ENCODE data around the gene DDX50.
"Not testable (repeated sequence)": the region's sequence is repeated elsewhere in the genome, so short reads cannot be mapped to it uniquely, and the experiment has no call there.

The DDX50 gene, protein sequence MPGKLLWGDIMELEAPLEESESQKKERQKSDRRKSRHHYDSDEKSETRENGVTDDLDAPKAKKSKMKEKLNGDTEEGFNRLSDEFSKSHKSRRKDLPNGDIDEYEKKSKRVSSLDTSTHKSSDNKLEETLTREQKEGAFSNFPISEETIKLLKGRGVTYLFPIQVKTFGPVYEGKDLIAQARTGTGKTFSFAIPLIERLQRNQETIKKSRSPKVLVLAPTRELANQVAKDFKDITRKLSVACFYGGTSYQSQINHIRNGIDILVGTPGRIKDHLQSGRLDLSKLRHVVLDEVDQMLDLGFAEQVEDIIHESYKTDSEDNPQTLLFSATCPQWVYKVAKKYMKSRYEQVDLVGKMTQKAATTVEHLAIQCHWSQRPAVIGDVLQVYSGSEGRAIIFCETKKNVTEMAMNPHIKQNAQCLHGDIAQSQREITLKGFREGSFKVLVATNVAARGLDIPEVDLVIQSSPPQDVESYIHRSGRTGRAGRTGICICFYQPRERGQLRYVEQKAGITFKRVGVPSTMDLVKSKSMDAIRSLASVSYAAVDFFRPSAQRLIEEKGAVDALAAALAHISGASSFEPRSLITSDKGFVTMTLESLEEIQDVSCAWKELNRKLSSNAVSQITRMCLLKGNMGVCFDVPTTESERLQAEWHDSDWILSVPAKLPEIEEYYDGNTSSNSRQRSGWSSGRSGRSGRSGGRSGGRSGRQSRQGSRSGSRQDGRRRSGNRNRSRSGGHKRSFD
- total RNA-seq = 62.5 to 109 (median 100) reads per million in 9 experiments

DNA sequence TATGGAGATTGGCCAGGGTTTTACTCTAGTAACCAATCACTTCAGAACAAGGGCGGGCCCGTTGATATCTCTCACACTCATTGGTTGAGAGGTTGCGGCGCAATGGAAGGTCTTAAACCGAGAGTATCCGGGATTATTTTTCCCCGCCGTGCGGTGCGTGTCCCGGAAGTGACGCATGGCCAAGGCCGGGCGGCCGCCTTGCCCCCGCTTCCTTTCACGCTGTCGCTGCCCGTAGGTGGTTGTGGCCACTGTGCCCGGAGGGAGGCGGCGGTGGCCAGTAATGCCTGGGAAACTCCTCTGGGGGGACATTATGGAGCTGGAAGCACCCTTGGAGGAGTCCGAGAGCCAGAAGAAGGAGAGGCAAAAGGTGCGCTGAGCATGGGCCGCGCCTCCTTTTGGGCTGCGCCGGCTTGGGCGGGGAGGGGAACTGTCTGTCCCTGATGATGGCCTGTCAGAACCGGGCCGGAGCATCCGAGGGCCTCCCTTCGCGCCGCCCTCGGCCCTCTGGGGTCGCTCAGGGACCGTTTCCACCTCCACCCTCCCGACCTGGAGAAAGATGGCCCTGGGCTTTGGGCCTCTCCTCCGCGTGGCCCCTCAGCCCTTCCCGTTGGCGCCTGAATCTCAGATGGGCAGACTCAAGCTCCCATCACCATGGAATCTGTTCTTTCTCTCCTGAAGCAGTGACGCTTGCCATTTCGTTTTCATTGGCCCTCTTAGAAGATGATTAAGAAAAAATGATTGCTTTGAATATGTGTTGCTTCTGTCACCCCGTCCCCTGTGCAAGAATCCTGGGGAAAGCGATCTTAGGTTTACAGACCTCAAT is at the start of gene DDX50:
TSS of gene DDX50 (plus strand) at position 211 of the 823 bp plus-strand sequence. CDS start at position 281, 70 bp downstream.
- Mint-ChIP-seq H3K27me3 (peaks cover 0 to 6% of the 10 kb centered on the region in 2 donors), H3K36me3 (ENCODE audit: insufficient read depth) (peaks cover 21% of the 10 kb centered on the region), H3K9me3 (no peaks in the 10 kb centered on the region), H3K4me3 (peak within 1 kb of the TSS; percentile 97 to 100), H3K27ac (peak within 1 kb of the TSS; percentile 100), H3K4me1 (ENCODE audit: low read depth in 2 of 2) (peaks cover 22 to 36% of the 10 kb centered on the region in 2 donors)
- DNase-seq (peak; percentile 92 to 94 (median 93)), ATAC-seq (replicated peaks) (peak; percentile 92)

DNA sequence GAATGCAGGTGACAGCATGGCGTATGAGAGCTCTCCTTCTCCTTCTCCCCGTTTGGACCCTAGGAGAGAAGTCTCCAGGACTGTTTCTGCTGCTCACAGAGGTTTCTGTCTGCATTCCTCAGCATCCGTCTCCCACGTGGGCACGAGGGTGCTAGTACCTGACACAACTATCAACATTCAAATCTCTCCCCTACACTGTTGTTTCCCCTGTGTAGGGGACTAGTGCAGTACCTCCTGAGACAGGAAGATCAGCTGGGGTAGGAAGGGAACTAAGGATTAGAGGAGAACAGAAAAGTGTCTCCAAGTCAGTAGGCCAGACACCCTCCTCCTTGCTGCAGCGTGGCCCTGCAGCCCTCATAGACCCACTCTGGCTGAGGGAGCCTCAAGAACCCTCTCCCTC is 44.8 kb upstream of the DDX50 start:
- H3K27ac Mint-ChIP-seq = no peak overlapping the region
- no peaks in the 10 kb centered on the region for H3K36me3 Mint-ChIP-seq (ENCODE audit: insufficient read depth)
- no peak for DNase-seq
- no peak overlapping the region for H3K4me3 Mint-ChIP-seq
- ATAC-seq (replicated peaks) = no peak
- H3K27me3 Mint-ChIP-seq = peaks cover 0 to 5% of the 10 kb centered on the region in 2 donors
- no peaks in the 10 kb centered on the region for H3K4me1 Mint-ChIP-seq (ENCODE audit: low read depth in 2 of 2)
- H3K9me3 Mint-ChIP-seq = peaks cover 3 to 5% of the 10 kb centered on the region in 2 donors

DNA sequence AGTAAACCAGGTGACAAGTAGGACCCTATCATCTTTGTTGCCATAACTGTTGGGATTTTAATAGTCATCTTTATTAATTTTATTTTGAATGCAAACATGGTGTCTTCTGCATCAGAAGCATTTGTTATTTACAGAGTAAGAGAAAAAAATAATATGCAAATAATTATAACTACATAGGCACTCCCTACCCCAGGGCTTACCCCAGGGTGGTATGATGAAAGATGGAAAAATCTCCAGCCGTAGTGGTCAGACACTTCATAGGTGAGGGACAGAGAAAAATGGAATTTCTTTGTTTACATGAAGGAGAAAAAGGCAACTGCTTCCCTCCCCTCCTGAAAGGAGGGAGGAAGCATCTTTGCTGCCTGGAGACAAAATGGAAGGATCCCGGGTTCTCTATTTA is 44.1 kb upstream of the DDX50 start:
- Mint-ChIP-seq H3K27ac (no peak overlapping the region), H3K4me1 (ENCODE audit: low read depth in 2 of 2) (no peaks in the 10 kb centered on the region), H3K4me3 (no peak overlapping the region), H3K36me3 (ENCODE audit: insufficient read depth) (no peaks in the 10 kb centered on the region), H3K9me3 (peaks cover 3 to 5% of the 10 kb centered on the region in 2 donors), H3K27me3 (peaks cover 0 to 5% of the 10 kb centered on the region in 2 donors)
- ATAC-seq (replicated peaks) (no peak), DNase-seq (no peak)

DNA sequence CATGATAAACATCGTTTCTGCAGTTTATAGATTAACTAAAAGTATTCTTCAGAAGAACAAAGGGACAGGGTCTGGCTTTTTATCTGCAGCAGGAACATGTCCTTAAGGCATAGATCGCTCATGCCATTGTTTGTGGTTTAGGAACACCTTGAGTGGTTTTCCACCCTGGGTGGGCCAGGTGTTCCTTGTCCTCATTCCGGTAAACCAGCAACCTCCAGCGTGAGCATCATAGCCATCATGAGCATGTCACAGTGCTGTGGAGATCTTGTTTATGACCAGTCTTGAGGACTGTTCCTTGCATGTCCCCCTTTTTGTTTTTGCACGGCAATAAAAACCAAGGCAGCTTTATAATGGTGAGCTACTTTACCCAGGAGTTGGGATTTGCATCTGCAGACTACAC is 39.9 kb upstream of the DDX50 start:
- ATAC-seq (replicated peaks) = no peak

DNA sequence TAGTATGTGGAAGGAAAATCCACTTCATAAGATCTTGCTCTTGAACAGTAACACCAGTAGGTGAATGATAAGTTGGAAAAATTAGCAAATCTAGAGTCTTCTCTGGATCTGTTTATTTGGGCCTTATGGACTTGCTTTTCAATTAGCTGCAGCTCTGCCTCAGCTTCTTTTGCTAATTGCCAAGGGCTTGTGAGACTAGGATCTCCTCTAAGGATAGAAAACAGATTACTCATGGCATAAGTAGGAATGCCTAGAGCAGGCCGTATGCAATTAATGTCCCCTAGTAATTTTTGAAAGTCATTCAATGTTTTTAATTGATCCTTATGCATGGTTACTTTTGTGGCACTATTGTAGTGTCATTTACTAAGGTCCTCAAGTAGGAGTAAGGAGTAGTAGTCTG is 36.5 kb upstream of the DDX50 start:
- Mint-ChIP-seq H3K27ac (no peak overlapping the region), H3K27me3 (no peaks in the 10 kb centered on the region), H3K9me3 (peaks cover 2 to 4% of the 10 kb centered on the region in 2 donors), H3K4me3 (no peak overlapping the region), H3K36me3 (ENCODE audit: insufficient read depth) (no peaks in the 10 kb centered on the region), H3K4me1 (ENCODE audit: low read depth in 2 of 2) (no peaks in the 10 kb centered on the region)
- ATAC-seq (replicated peaks) = no peak
- DNase-seq = no peak

More for the DNA sequence above, 39.9 kb upstream of the DDX50 start:
- no peaks in the 10 kb centered on the region for H3K27me3 Mint-ChIP-seq
- H3K4me1 Mint-ChIP-seq (ENCODE audit: low read depth in 2 of 2) = no peaks in the 10 kb centered on the region
- H3K36me3 Mint-ChIP-seq (ENCODE audit: insufficient read depth) = no peaks in the 10 kb centered on the region
- DNase-seq = no peak
- no peak overlapping the region for H3K4me3 Mint-ChIP-seq
- H3K9me3 Mint-ChIP-seq = peaks cover 5 to 7% of the 10 kb centered on the region in 2 donors
- no peak overlapping the region for H3K27ac Mint-ChIP-seq

DNA sequence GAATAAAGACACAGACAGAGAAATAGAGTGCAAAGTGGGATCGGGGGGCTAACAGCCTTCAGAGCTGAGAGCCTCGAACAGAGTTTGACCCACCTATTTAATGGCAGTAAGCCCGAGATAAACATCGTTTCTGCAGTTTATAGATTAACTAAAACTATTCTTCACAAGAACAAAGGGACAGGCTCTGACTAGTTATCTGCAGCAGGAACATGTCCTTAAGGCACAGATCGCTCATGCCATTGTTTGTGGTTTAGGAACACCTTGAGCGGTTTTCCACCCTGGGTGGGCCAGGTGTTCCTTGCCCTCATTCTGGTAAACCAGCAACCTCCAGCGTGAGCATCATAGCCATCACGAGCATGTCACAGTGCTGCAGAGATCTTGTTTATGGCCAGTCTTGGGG is 32.9 kb upstream of the DDX50 start:
- H3K27me3 Mint-ChIP-seq; ATAC-seq (replicated peaks); DNase-seq; H3K36me3 Mint-ChIP-seq (ENCODE audit: insufficient read depth); H3K4me1 Mint-ChIP-seq (ENCODE audit: low read depth in 2 of 2); H3K9me3 Mint-ChIP-seq; H3K4me3 Mint-ChIP-seq; H3K27ac Mint-ChIP-seq: not testable (repeated sequence)

DNA sequence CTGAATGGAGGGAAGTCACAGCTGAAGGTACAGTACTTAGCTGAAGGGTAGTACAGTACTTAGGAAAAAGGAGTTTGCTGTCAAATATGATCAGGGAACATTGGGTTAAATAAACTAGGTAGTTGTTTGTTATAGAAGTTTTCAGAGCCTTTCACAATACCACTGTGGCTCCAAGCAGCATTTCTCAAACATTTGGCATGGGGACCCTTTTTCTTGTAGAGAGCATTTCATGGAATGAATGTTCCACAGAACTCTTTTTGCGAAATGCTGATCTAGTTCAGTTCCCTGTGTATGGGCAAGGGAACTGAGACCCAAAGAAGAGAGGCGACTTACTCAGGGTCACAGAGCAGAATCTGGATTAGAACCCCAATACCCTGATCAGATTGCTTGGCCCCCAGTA is 31.5 kb upstream of the DDX50 start:
- DNase-seq (no peak), ATAC-seq (replicated peaks) (no peak)
- H3K4me1 Mint-ChIP-seq (ENCODE audit: low read depth in 2 of 2) = no peaks in the 10 kb centered on the region
- H3K9me3 Mint-ChIP-seq = no peaks in the 10 kb centered on the region
- no peak overlapping the region for H3K27ac Mint-ChIP-seq
- H3K4me3 Mint-ChIP-seq = no peak overlapping the region
- no peaks in the 10 kb centered on the region for H3K36me3 Mint-ChIP-seq (ENCODE audit: insufficient read depth)
- H3K27me3 Mint-ChIP-seq = no peaks in the 10 kb centered on the region

DNA sequence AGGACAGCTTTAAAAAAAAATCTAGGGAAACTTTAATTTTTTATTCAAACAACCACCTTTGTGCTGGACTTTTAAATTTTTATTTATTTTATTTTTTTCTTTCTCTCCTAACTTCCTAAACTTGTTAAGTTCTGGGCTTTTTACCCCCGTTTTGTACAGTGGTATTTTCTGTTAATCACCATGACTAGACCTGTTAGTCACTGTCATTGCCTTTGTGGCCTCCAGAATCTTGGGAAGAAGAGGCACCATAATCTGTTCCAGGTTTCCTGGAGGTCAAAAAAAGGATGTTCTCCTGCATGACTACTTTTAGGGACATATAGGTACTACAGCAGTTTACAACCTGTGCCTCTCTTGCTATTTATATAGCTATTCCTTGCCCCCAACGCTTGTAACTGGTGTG is 31.1 kb upstream of the DDX50 start:
- Mint-ChIP-seq H3K27ac (no peak overlapping the region), H3K4me1 (ENCODE audit: low read depth in 2 of 2) (no peaks in the 10 kb centered on the region), H3K27me3 (no peaks in the 10 kb centered on the region), H3K36me3 (ENCODE audit: insufficient read depth) (no peaks in the 10 kb centered on the region), H3K9me3 (no peaks in the 10 kb centered on the region), H3K4me3 (no peak overlapping the region)
- ATAC-seq (replicated peaks) (no peak), DNase-seq (no peak)

DNA sequence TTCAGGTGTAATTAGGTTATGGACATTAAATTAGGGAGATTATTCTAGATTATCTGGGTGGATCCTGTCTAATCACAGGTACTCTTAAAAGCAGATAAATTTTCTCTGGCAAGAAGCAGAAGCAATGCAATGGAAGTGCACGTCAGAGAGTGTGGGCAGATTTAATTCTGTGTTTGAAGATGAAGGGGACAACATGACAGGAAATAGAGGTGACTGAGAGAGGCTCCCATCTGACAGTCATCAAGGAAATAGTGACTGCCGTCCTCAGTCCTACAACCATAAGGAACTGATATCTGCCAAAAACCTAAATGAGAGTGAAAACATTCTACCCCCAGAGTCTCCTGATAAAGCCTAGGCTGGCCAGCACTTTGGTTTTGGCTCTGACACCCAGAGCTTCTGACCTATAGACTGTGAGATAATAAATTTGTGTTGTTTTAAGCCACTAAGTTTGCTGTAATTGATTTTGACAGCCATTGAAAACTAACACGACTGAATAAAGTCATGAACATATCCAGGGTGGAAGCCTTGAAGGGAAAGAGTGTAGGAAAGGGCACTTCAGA is 30.5 kb upstream of the DDX50 start:
- ATAC-seq (replicated peaks) = no peak
- H3K4me1 Mint-ChIP-seq (ENCODE audit: low read depth in 2 of 2) = no peaks in the 10 kb centered on the region
- H3K4me3 Mint-ChIP-seq = no peak overlapping the region
- no peaks in the 10 kb centered on the region for H3K27me3 Mint-ChIP-seq
- peak overlapping the region in 1 of 2 donors; percentile 26 for H3K27ac Mint-ChIP-seq
- no peaks in the 10 kb centered on the region for H3K36me3 Mint-ChIP-seq (ENCODE audit: insufficient read depth)
- DNase-seq = no peak
- no peaks in the 10 kb centered on the region for H3K9me3 Mint-ChIP-seq

DNA sequence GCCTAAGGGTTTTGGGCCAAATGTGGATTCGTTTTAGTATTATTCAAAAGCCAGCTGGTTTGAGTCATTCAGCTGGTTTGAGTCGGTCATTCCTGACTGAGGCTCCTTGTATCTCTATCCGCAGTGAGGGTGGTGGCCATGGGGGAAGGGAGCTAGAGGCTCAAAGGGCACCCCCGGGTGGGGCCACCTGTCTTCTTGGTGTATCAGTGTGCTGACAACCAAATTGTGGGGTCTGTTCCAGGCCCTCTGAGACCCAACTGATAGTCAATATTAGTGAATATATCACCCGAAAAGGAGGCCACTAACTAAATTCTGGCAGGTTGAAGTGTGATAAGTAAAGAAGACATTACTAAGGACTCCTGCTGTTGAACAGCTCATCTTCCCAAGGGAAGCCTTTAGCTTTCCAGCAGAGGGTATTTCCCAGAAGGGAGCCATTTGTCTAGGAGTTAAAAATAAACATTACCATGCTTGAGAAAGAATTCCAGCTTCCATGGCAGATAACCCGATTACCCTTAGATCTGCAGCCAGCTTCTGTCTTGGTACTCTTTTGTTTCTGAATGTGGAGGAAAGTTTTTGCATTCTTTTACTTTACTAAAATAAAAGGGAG is 29.9 kb upstream of the DDX50 start:
- DNase-seq (no peak), ATAC-seq (replicated peaks) (no peak)
- Mint-ChIP-seq H3K27me3 (no peaks in the 10 kb centered on the region), H3K36me3 (ENCODE audit: insufficient read depth) (no peaks in the 10 kb centered on the region), H3K4me3 (no peak overlapping the region), H3K27ac (peak overlapping the region in 1 of 2 donors; percentile 26), H3K9me3 (no peaks in the 10 kb centered on the region), H3K4me1 (ENCODE audit: low read depth in 2 of 2) (no peaks in the 10 kb centered on the region)

DNA sequence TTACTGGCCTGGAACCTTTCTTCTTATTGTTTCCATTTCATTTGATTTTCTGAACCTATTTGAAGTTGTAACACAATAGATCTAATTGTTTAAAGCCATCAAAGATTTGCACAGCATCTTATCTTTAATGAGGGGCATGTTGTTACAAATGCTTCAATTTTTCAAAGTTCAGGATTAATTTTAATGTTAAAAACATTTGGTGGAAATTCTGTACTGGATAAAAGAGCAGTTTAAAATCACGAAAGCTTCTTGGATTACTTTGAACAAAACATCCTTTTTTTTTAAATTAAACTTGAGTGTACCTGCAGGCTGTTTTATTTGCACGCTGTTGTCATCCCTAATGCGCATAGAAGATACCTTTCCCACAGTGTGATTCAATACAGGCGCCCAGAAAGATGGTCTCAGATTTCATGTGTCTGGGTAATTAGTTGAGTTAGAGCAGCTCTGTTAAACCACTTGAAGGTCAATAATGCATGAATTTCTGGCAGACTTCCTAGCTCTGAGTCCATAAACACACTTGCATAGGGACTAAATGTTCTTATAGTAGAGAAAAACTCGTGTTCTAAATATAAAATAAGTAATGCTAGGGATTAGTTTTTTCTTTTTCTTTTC is 29.3 kb upstream of the DDX50 start:
- Mint-ChIP-seq H3K4me3 (no peak overlapping the region), H3K27me3 (no peaks in the 10 kb centered on the region), H3K9me3 (no peaks in the 10 kb centered on the region), H3K4me1 (ENCODE audit: low read depth in 2 of 2) (no peaks in the 10 kb centered on the region), H3K27ac (no peak overlapping the region), H3K36me3 (ENCODE audit: insufficient read depth) (no peaks in the 10 kb centered on the region)
- DNase-seq = no peak
- no peak for ATAC-seq (replicated peaks)

DNA sequence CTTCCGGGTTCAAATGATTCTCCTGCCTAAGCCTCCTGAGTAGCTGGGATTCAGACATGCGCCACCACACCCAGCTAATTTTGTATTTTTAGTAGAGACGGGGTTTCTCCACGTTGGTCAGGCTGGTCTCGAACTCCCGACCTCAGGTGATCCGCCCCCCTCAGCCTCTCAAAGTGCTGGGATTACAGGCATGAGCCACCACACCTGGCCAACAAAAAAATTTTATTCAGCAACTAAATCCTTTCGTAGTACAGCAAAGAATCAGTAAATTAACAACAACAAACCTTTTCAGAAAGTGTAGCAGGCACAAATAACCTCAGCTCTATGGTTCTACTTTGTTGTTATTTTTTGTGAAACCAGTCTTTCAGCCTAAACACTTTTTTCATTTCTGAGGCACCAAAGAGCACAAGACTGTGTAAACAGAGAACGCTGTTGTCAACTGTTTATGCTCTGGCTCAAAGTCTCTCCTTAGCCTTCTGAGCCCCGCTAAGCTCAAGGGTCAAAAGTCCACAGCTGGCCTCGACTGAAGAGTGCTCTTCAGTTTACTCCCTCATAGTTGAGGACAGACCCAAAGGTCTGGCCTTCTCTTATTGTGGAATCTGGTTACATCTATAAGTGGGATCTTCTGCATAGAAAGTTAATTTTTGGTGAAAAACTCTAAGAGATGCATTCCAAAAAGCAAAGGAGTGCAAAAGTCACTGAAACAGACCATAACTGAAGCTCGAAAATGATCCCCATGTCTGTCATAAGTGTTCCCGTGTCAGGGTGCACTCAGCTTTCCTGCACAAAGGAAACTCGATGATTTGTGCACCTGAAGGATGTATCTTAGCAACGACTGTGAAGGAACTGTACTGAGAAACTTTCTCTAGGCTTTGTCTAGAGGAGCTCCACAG is 24.6 kb upstream of the DDX50 start:
- Mint-ChIP-seq H3K9me3 (no peaks in the 10 kb centered on the region), H3K27me3 (no peaks in the 10 kb centered on the region), H3K36me3 (ENCODE audit: insufficient read depth) (no peaks in the 10 kb centered on the region), H3K4me1 (ENCODE audit: low read depth in 2 of 2) (no peaks in the 10 kb centered on the region), H3K4me3 (no peak overlapping the region), H3K27ac (no peak overlapping the region)
- no peak for ATAC-seq (replicated peaks)
- DNase-seq = no peak
